Upper lobe of right lung (tissue), 1 donor: ENCODE results near the gene MAP2. TPM values are rescaled to one million over a fixed set of nuclear protein-coding genes. Genes with fewer than 3 reads are reported as not detected.

Experiments
- ATAC-seq: fragments of 200-7000 bp; cut with Tn5 transposase; one replicate; pipeline ENCODE4 v1.9.1; 2020; ENCODE audit warnings: mild to moderate bottlenecking, moderate library complexity
- DNase-seq: peaks from one replicate; pipeline ENCODE4 v3.0.0-alpha.2; 2020
- H3K27ac ChIP-seq: fragments of 200-600 bp; one replicate; pipeline ENCODE4 v1.8.0; 2022
- H3K27me3 ChIP-seq: fragments of 200-600 bp; one replicate; pipeline ENCODE4 v1.8.0; 2022; ENCODE audit warnings: mild to moderate bottlenecking
- H3K36me3 ChIP-seq: fragments of 200-600 bp; one replicate; pipeline ENCODE4 v1.8.0; 2022
- H3K4me1 ChIP-seq: fragments of 200-600 bp; one replicate; pipeline ENCODE4 v1.8.0; 2022
- H3K4me3 ChIP-seq: fragments of 200-600 bp; one replicate; pipeline ENCODE4 v1.8.0; 2022; ENCODE audit warnings: mild to moderate bottlenecking
- H3K9me3 ChIP-seq: fragments of 200-600 bp; one replicate; pipeline ENCODE4 v1.8.0; 2022
- CTCF ChIP-seq: fragments of 200-600 bp; IDR thresholded peaks from one replicate; pipeline ENCODE4 v1.8.0; 2022; ENCODE audit warnings: antibody characterized with exemption
- intact Hi-C: fragments of 100-400 bp; cut with DNase I; formaldehyde crosslinking; loops from one replicate; pipeline ENCODE4 v1.11.0; 2022
- total RNA-seq: library from RNA; stranded (reverse); fragmentation: NEBNext Ultra II Directional; extraction: Animal tissue kit (Norgen Biotek cat#: 25700); gene quantifications from one replicate; pipeline ENCODE4 v1.2.1, GENCODE V29; 2021
- donor health status: DM: no; HTN: yes; CAD: no; lungs with severe emphysema.

The MAP2 gene
- total RNA-seq, 1 donor from 2014 or later, result 44.0 TPM

- Histone ChIP-seq H3K27ac (no peak overlapping the region), H3K9me3 (peaks cover 6% of the 10 kb centered on the region), H3K4me1 (no peaks in the 10 kb centered on the region), H3K4me3 (no peak overlapping the region), H3K36me3 (no peaks in the 10 kb centered on the region), H3K27me3 (no peaks in the 10 kb centered on the region)
- ATAC-seq (no peak), DNase-seq (no peak)
- TF ChIP-seq CTCF, result no peak
- intact Hi-C loops, result no loop called here
Measured at GRCh38 chr2:209411718-209412117, 12.1 kb upstream of the MAP2 start.

DNA sequence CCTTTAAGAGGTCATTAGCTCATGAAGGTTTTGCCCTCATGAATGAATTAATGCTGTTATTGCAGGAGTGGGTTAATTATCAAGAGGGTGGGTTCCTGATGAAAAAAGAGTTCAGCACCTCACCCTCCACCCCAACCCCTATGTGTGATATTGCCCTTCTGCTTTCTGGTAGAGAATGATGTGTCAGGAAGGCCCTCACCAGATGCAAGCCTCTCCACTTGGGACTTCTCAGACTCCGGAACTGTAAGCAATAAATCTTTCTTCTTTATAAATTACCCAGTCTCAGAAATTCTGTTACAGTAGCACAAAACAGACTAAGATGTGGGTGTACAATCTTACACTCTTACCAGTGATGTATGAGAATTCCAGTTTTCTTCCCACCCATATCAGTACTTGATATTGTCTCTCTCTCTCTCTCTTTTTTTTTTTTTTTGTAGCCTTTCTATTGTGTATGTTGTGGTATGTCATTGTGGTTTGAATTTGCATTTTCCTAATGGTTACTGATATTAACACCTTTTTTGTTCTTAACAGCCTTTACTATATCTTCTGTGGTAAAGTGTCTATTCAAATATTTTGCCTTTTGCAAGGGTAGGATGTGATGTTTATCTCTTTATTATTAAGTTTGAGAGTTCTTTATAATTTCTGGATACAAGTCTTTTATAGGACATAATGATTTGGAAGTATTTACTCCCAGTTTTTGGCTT lies 10.4 kb upstream of the MAP2 start:
- H3K4me1 ChIP-seq, result no peaks in the 10 kb centered on the region
- TF ChIP-seq CTCF, result no peak
- intact Hi-C loops, result no loop called here
- H3K27me3 ChIP-seq, result no peaks in the 10 kb centered on the region
- ATAC-seq (no peak), DNase-seq (no peak)
- H3K9me3 ChIP-seq, result peaks cover 6% of the 10 kb centered on the region
- no peak overlapping the region for H3K27ac ChIP-seq
- no peaks in the 10 kb centered on the region for H3K36me3 ChIP-seq
- no peak overlapping the region for H3K4me3 ChIP-seq

- Histone ChIP-seq H3K36me3 (no peaks in the 10 kb centered on the region), H3K27me3 (no peaks in the 10 kb centered on the region), H3K27ac (no peak overlapping the region), H3K4me3 (no peak overlapping the region), H3K9me3 (peaks cover 6% of the 10 kb centered on the region), H3K4me1 (no peaks in the 10 kb centered on the region)
- ATAC-seq (no peak), DNase-seq (no peak)
- intact Hi-C loops, result no loop called here
- TF ChIP-seq CTCF, result no peak
Measured at GRCh38 chr2:209416913-209417312, 6.9 kb upstream of the MAP2 start.

- Histone ChIP-seq H3K4me1 (no peaks in the 10 kb centered on the region), H3K36me3 (no peaks in the 10 kb centered on the region), H3K27ac (no peak overlapping the region), H3K27me3 (no peaks in the 10 kb centered on the region), H3K4me3 (no peak overlapping the region), H3K9me3 (no peaks in the 10 kb centered on the region)
- ATAC-seq, result no peak
- intact Hi-C loops, result no loop called here
- DNase-seq, result no peak
- TF ChIP-seq CTCF, result no peak
Measured at GRCh38 chr2:209422191-209422754, 1.6 kb upstream of the MAP2 start.

GRCh38 chr2:209424199-209424701 lies 403 bp downstream of the MAP2 start:
- DNase-seq, result peak; percentile 64
- no peaks in the 10 kb centered on the region for H3K27me3 ChIP-seq
- peak overlapping the region; percentile 66 for H3K4me3 ChIP-seq
- no peaks in the 10 kb centered on the region for H3K9me3 ChIP-seq
- peak; percentile 35 for ATAC-seq
- H3K27ac ChIP-seq, result no peak overlapping the region
- TF ChIP-seq CTCF, result no peak
- intact Hi-C loops, result no loop called here
- H3K4me1 ChIP-seq, result no peaks in the 10 kb centered on the region
- H3K36me3 ChIP-seq, result no peaks in the 10 kb centered on the region
